ENCODE measurements around the gene TEC. TPM values are rescaled to one million over a fixed set of nuclear protein-coding genes. Genes with fewer than 3 reads are reported as not detected.
A peak's percentile ranks its signal among the peaks of the same experiment; 100 is the strongest.

TEC gene
- total RNA-seq, 1 donor from 2014 or later = 1.4 TPM

DNA sequence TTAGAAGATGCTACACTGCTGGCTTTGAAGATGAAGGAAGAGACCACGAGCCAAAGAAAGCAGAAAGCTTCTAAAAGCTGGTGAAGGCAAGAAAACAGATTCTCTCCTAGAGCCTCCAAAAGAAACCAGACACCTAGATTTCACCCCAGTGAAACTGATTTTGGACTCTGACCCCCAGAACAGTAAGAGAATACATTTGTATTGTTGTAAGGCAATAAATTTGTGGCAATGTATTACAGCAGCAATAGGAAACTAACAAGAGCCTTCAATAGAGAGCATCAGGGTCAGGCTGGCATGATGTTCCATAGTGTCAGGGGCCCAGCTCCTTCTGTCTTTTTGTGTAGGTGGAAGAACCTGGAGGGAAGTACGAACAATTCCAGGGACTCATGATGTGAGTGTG, 6.0 kb upstream of the TEC start:
- no peak for DNase-seq (ENCODE audit: low read depth)
- TF ChIP-seq, protein P1, sequence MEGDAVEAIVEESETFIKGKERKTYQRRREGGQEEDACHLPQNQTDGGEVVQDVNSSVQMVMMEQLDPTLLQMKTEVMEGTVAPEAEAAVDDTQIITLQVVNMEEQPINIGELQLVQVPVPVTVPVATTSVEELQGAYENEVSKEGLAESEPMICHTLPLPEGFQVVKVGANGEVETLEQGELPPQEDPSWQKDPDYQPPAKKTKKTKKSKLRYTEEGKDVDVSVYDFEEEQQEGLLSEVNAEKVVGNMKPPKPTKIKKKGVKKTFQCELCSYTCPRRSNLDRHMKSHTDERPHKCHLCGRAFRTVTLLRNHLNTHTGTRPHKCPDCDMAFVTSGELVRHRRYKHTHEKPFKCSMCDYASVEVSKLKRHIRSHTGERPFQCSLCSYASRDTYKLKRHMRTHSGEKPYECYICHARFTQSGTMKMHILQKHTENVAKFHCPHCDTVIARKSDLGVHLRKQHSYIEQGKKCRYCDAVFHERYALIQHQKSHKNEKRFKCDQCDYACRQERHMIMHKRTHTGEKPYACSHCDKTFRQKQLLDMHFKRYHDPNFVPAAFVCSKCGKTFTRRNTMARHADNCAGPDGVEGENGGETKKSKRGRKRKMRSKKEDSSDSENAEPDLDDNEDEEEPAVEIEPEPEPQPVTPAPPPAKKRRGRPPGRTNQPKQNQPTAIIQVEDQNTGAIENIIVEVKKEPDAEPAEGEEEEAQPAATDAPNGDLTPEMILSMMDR (conservative IDR thresholded peaks at IDR 0.05; ENCODE audit: low read depth, low read length) = no peak
- H3K4me3 ChIP-seq (ENCODE audit: low read depth, low read length) = no peak overlapping the region

DNA sequence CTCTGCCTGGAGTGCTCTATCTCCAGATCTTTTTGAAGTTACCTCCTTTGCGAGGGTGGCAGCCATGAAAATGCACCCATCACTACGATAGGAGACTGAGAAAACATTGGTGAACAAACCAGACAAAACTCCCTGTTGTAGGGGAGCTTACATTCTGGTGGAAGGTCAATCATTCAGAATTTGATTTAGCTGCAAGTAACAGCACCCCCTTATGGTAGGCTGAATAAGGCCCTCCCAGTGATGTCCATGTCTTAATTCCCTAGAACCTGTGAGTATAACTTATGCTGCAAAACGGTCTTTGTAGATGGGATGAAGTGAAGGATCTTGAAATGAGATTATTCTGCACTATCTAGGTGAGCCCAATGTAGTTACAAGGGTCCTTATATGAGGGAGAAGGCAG, 5.6 kb upstream of the TEC start:
- TF ChIP-seq, protein P1 (conservative IDR thresholded peaks at IDR 0.05; ENCODE audit: low read depth, low read length) = peak; percentile 83
- H3K4me3 ChIP-seq (ENCODE audit: low read depth, low read length) = no peak overlapping the region
- DNase-seq (ENCODE audit: low read depth) = no peak

DNA sequence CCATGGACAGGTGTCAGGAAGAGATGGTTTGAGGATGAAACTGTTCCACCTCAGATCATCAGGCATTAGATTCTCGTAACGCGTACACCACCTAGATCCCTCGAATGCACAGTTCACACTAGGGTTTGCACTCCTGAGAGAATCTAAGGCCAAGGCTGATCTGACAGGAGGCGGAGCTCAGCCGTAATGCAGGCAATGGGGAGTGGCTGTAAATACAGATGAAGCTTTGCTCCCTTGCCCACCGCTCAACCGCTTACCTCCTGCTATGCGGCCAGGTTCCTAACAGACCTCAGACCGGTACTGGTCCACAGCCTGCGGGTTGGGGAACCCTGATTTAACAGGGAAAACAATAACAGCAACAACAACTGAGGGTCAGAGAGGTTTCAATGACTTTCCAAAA, 2.0 kb upstream of the TEC start:
- TF ChIP-seq, protein P1 (conservative IDR thresholded peaks at IDR 0.05; ENCODE audit: low read depth, low read length) = no peak
- no peak overlapping the region for H3K4me3 ChIP-seq (ENCODE audit: low read depth, low read length)
- DNase-seq (ENCODE audit: low read depth) = no peak

DNA sequence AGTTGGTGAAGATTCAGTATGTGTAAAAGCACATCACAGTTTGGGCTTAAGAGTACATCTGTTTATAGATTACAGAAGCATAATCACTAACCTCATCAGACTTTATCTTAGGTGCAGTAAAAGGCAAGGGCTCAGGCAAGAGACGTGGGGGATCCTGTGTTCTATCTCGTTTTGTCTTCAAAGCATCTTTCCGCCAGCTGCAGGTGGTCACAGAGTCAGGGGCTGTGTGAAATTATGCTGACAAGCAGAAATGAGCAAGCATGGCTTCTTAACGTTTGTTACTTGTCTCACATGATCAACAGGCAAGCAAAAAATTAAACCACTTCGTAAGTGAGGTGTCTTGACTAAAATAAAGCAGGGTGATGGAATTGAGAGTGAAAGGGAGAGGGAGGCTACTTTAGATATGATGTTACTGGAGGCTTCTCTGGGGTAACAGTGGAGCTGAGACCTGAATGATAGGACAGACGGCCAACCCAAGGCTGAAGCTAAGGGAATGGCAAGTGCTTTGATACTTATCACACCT, 1.4 kb upstream of the TEC start:
- DNase-seq (ENCODE audit: low read depth) = no peak
- TF ChIP-seq, protein P1 (conservative IDR thresholded peaks at IDR 0.05; ENCODE audit: low read depth, low read length) = no peak
- peak overlapping the region; percentile 94 for H3K4me3 ChIP-seq (ENCODE audit: low read depth, low read length)

DNA sequence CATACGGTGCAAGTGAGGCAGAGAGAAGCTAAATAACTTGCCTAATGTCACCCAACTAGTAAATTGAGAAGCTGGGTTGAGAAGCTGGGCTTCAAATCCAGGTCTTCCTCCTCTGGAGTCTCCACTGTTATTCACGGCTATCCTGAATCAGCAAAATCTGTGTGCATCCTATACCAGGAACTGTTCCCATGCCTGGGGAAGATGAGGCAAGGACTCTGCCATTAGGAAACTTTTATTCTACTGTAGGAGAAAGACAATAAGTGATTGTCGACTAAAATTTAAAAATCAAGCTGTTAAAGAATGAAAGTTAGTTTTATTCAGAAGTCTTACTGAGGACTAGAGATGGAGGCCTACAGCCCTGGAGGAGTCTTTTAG, 872 bp upstream of the TEC start:
- no peak for DNase-seq (ENCODE audit: low read depth)
- TF ChIP-seq, protein P1 (conservative IDR thresholded peaks at IDR 0.05; ENCODE audit: low read depth, low read length) = no peak
- peak overlapping the region; percentile 94 for H3K4me3 ChIP-seq (ENCODE audit: low read depth, low read length)

DNA sequence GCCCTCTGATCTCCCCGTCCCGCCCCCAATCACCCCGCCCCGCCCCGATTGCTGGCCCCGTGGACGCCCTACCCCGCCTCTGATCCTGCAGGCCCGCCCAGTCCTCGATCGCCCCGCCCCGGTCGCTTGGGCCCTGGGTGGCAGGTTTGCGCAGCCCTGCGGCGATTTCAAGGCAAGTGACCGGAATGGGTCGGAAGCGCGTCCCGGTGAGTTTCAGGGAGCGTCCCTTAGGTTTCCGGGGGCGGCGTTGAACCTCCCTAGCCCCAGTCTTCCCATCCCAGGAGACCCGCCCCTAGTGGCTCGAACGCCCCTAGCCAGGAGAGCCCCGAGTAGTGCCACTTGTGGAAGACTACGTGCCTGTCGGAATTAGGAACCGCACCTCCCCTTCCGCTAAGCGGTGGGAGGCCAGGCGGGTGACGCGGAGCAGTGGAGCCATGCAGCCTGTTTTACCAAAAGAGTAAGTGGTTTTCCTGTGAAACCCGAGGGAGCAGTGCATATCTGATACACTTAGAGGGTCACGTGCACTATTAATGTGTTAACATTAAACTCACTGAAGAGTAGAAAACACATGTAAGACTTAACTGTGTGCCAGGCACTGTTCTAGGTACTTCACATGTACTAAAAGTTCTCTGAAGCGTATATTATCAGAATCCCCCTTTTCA, 354 bp upstream of the TEC start:
- TF ChIP-seq, protein P1 (conservative IDR thresholded peaks at IDR 0.05; ENCODE audit: low read depth, low read length) = peak; percentile 30
- H3K4me3 ChIP-seq (ENCODE audit: low read depth, low read length) = peak overlapping the region; percentile 94

DNA sequence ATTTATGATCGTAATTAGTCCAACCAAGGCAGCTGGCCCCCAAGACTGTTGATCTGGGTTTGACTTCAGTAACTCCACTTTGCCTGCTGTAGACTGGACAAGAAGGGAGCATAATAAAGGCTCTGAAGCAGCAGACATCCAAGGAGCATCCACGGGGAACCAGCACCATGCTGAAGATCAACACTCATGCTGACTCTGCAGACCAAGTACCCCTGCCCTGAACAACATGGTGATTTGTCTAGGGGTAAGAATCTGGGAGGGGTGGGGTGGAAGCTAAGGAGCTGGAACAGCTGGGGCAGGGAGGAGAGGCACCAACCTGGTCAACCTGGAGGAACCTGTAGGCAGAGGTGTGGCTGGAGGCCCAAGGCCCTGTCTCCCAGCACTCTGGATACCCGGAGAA, 2.1 kb downstream of the TEC start:
- DNase-seq (ENCODE audit: low read depth) = no peak
- TF ChIP-seq, protein P1 (conservative IDR thresholded peaks at IDR 0.05; ENCODE audit: low read depth, low read length) = no peak
- peak overlapping the region; percentile 94 for H3K4me3 ChIP-seq (ENCODE audit: low read depth, low read length)

More for the DNA sequence above, 354 bp upstream of the TEC start:
- peak; percentile 52 for DNase-seq (ENCODE audit: low read depth)

Data from epithelial cell of proximal tubule (primary cell).